HFFc6 (cell line): ENCODE results near the gene FBXO10. TPM values are rescaled to one million over a fixed set of nuclear protein-coding genes. Genes with fewer than 3 reads are reported as not detected.
"Not testable (repeated sequence)": the region's sequence is repeated elsewhere in the genome, so short reads cannot be mapped to it uniquely, and the experiment has no call there.

Experiments used
- DNase-seq: peaks from one replicate; pipeline ENCODE4 v3.0.0-alpha.2; 2018
- H3K27ac Mint-ChIP-seq: 2 replicates; pipeline ENCODE4 v1.8.0; 2020; ENCODE audit warnings: mild to moderate bottlenecking, mixed read lengths
- H3K27me3 Mint-ChIP-seq: 2 replicates; pipeline ENCODE4 v1.8.0; 2021; ENCODE audit warnings: mild to moderate bottlenecking, moderate library complexity, mixed read lengths; ENCODE audit not compliant: insufficient read depth
- H3K36me3 Mint-ChIP-seq: 2 replicates; pipeline ENCODE4 v1.8.0; 2021; ENCODE audit warnings: low read depth, mixed read lengths
- H3K4me1 Mint-ChIP-seq: 2 replicates; pipeline ENCODE4 v1.8.0; 2020; ENCODE audit warnings: low read depth, mixed read lengths
- H3K4me3 Mint-ChIP-seq: 2 replicates; pipeline ENCODE4 v1.8.0; 2020; ENCODE audit warnings: mild to moderate bottlenecking, moderate library complexity, mixed read lengths
- H3K9me3 Mint-ChIP-seq: 2 replicates; pipeline ENCODE4 v1.8.0; 2020; ENCODE audit warnings: mild to moderate bottlenecking, mixed read lengths
- CTCF ChIP-seq: fragments of 200-600 bp; sonication (generic); IDR thresholded peaks from 2 replicates; pipeline ENCODE4 v1.5.0; 2021; ENCODE audit warnings: antibody characterized with exemption, mild to moderate bottlenecking
- total RNA-seq, 6 experiments: library from RNA; stranded (reverse); fragmentation: NEBNext Ultra II Directional; extraction: Animal tissue kit (Norgen Biotek cat#: 25700); gene quantifications; 2 replicates in 1 of 6; 3 replicates in 5 of 6; pipeline ENCODE4 v1.2.3, GENCODE V29; 2021

Gene FBXO10
- total RNA-seq, 6 experiments from 2014 or later: 6.0 to 8.9 (median 7.0) TPM

DNA sequence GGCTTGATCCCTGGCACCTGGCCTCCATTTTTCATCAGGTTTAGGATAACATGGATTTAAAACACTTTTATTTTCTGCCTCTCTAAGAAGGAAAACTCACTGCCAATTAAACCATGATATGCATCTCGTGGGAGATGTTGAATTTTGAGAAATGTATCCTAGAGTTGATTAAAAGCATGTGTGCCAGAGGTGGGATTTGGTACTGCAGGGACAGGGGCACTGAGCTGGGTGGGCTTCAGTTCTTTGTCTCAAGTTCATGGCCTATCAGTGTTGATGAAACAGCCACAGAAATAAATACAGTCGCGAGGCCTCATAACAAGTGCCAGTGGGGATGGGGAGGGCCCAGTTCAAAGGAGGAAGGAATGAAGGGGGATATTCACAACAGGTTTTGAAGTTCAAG, 55.5 kb downstream of the FBXO10 start:
- H3K36me3 Mint-ChIP-seq: peaks cover 16% of the 10 kb centered on the region
- no peaks in the 10 kb centered on the region for H3K4me1 Mint-ChIP-seq
- H3K27ac Mint-ChIP-seq: no peak overlapping the region
- no peaks in the 10 kb centered on the region; the same call in 1 of the 2 replicates for H3K27me3 Mint-ChIP-seq
- no peaks in the 10 kb centered on the region for H3K9me3 Mint-ChIP-seq
- DNase-seq: no peak
- peak; percentile 24; the same call in 1 of the 2 replicates for TF ChIP-seq CTCF
- no peak overlapping the region for H3K4me3 Mint-ChIP-seq

DNA sequence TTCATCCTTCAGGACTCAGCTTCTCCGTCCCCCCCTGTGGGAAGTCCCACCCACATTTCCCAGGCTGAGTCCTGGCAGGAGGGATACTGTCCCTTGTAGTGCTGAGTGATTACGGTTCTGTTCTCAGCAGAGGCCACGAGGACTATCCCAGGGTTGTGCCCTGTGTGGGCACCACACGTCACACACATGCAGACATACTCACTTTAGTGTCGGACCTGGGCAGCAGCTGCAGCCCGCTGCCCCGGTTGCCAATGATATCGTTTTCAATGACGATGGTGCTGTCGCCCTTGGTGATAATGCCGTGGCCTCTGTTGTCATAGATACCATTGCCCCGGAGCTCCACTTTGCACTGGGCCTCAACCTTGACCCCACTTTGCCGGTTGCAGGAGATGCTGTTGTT, 58.3 kb downstream of the FBXO10 start:
- Mint-ChIP-seq H3K27me3 (no peaks in the 10 kb centered on the region; the same call in 1 of the 2 replicates), H3K36me3 (peaks cover 4% of the 10 kb centered on the region; the same call in 1 of the 2 replicates), H3K4me1 (no peaks in the 10 kb centered on the region), H3K4me3 (no peak overlapping the region), H3K9me3 (no peaks in the 10 kb centered on the region), H3K27ac (no peak overlapping the region)
- no peak for DNase-seq
- TF ChIP-seq CTCF: no peak

DNA sequence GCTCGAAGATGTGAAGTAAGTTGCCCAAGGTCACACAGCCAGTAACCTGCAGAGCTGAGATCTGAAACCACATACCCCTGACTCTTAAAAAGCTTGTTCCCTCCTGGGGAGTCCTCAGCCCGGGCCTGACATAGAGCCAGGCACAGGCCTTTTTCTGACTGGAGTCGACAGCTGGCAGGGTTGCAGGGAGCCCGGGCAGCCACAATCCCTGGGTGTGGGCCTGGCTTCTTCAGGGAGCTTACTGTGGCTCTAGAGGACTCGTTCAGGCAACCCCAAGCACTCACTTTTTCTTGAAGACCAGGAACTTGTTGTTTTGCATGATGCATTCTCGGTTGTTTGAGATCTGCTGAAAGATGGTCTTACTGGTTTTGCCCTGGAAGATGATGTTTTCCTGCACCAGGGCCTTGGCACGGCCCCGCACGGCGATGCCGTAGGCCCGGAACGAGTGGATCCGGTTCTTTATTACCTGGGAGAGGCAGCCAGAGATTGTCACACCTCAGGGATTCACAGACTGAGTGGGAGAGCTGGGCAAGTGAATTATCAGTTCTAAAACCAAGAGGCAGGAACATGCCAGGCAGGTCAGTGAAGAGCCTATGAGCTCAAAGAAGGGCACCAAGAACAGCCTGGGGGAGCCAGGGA, 60.4 kb downstream of the FBXO10 start:
- Mint-ChIP-seq H3K9me3 (no peaks in the 10 kb centered on the region), H3K27ac (no peak overlapping the region), H3K27me3 (no peaks in the 10 kb centered on the region; the same call in none of the 2 replicates), H3K4me3 (no peak overlapping the region), H3K36me3 (peaks cover 2% of the 10 kb centered on the region; the same call in 1 of the 2 replicates), H3K4me1 (no peaks in the 10 kb centered on the region)
- no peak for TF ChIP-seq CTCF
- DNase-seq: no peak

DNA sequence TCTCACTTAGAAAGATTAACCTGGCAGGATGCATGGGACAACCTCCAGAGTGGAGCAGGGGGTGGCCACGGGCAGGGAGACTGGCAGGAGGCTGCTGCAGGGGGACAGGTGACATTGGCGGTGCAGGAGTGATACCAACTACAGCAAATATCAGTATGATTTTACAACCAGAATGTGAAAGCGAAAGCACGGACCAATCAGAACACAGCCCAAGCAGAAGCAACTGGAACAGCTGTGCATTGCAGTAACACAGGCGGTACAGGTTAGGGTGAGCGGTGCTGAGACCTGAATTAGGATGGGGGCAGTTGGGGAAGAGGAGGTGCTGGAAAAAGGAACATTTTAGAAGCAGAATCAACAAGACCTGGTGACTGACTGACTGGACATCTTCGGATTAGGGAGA, 61.2 kb downstream of the FBXO10 start:
- Mint-ChIP-seq H3K27me3 (no peaks in the 10 kb centered on the region; the same call in none of the 2 replicates), H3K36me3 (no peaks in the 10 kb centered on the region), H3K27ac (no peak overlapping the region), H3K9me3 (no peaks in the 10 kb centered on the region), H3K4me3 (no peak overlapping the region), H3K4me1 (no peaks in the 10 kb centered on the region)
- no peak for TF ChIP-seq CTCF
- no peak for DNase-seq

- not testable (repeated sequence) for H3K4me1 Mint-ChIP-seq, H3K27ac Mint-ChIP-seq, H3K9me3 Mint-ChIP-seq, H3K4me3 Mint-ChIP-seq, DNase-seq, H3K36me3 Mint-ChIP-seq, H3K27me3 Mint-ChIP-seq
Measured at GRCh38 chr9:37514415-37514814, 61.8 kb downstream of the FBXO10 start.

- no peak overlapping the region for H3K4me3 Mint-ChIP-seq
- no peaks in the 10 kb centered on the region for H3K9me3 Mint-ChIP-seq
- no peak overlapping the region for H3K27ac Mint-ChIP-seq
- peaks cover 4% of the 10 kb centered on the region for H3K36me3 Mint-ChIP-seq
- TF ChIP-seq CTCF: no peak
- H3K4me1 Mint-ChIP-seq: no peaks in the 10 kb centered on the region
- no peaks in the 10 kb centered on the region; the same call in none of the 2 replicates for H3K27me3 Mint-ChIP-seq
- DNase-seq: no peak
Measured at GRCh38 chr9:37512437-37512836, 63.7 kb downstream of the FBXO10 start.
